HL-60 (cell line): ENCODE results near the gene NRP2.

Experiments used
- DNase-seq, 2 experiments: peaks; one replicate each; pipeline ENCODE4 v3.0.0-alpha.2; 2010 to 2020; ENCODE audit warnings: low read depth in 1 of 2, low spot score in 1 of 2
- H3K27ac ChIP-seq: fragments of 250-450 bp; sonication (Bioruptor Pico); replicated peaks from 2 replicates; pipeline ENCODE4 v1.5.1; 2020; ENCODE audit warnings: mild to moderate bottlenecking, moderate library complexity
- H3K27me3 ChIP-seq: fragments of 250-450 bp; sonication (Bioruptor Pico); 2 replicates; pipeline ENCODE4 v1.5.1; 2021; ENCODE audit warnings: mild to moderate bottlenecking, moderate library complexity; ENCODE audit not compliant: insufficient read depth, poor library complexity, severe bottlenecking
- H3K4me3 ChIP-seq: replicated peaks from 2 replicates; pipeline ENCODE4 v1.5.1; 2011; ENCODE audit warnings: mild to moderate bottlenecking, control low read depth, low read length; ENCODE audit not compliant: insufficient read depth
- GABPA ChIP-seq: IDR thresholded peaks from 2 replicates; pipeline ENCODE4 v1.6.1; 2012; ENCODE audit warnings: low read depth
- POLR2AphosphoS5 ChIP-seq: IDR thresholded peaks from 2 replicates; pipeline ENCODE4 v1.6.1; 2012; ENCODE audit warnings: low read depth
- SPI1 ChIP-seq: IDR thresholded peaks from 2 replicates; pipeline ENCODE4 v1.6.1; 2012; ENCODE audit warnings: low read depth, mild to moderate bottlenecking, borderline replicate concordance
- TF ChIP-seq, protein P1 (sequence below): IDR thresholded peaks from one replicate; pipeline ENCODE4 v1.5.1; 2011; ENCODE audit warnings: low read length, control low read depth, inconsistent platforms; ENCODE audit not compliant: insufficient read depth
- TF ChIP-seq, protein P2 (sequence below): IDR thresholded peaks from 2 replicates; pipeline ENCODE4 v1.6.1; 2012; ENCODE audit warnings: low read depth; ENCODE audit not compliant: insufficient replicate concordance

NRP2 gene

DNA sequence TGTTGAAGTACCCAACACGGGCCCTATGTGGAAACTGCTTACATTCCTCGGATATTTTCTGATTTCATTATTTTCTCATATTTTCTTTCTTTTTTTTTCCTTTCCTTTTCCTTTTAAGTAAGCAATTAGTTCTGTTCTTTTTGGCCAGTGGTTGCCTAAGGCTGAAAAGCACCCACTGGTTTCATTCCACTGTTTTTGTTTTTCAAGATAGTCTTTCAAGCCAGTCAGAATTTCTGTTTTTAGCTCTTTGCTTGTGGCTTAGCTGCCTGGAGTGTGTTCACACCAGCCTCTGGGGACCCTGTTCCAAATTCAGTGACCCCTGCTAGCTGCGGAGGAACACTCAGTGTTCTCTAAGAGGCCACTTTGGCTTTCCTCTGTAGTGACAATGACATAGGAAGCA is 73.6 kb downstream of the NRP2 start:
- Histone ChIP-seq H3K27ac (no peak overlapping the region), H3K4me3 (no peak overlapping the region), H3K27me3 (peaks cover 26% of the 10 kb centered on the region)
- no peak for DNase-seq
- TF ChIP-seq POLR2AphosphoS5 (no peak), GABPA (no peak), SPI1 (no peak)
- TF ChIP-seq, protein P1, sequence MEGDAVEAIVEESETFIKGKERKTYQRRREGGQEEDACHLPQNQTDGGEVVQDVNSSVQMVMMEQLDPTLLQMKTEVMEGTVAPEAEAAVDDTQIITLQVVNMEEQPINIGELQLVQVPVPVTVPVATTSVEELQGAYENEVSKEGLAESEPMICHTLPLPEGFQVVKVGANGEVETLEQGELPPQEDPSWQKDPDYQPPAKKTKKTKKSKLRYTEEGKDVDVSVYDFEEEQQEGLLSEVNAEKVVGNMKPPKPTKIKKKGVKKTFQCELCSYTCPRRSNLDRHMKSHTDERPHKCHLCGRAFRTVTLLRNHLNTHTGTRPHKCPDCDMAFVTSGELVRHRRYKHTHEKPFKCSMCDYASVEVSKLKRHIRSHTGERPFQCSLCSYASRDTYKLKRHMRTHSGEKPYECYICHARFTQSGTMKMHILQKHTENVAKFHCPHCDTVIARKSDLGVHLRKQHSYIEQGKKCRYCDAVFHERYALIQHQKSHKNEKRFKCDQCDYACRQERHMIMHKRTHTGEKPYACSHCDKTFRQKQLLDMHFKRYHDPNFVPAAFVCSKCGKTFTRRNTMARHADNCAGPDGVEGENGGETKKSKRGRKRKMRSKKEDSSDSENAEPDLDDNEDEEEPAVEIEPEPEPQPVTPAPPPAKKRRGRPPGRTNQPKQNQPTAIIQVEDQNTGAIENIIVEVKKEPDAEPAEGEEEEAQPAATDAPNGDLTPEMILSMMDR = no peak
- TF ChIP-seq, protein P2, sequence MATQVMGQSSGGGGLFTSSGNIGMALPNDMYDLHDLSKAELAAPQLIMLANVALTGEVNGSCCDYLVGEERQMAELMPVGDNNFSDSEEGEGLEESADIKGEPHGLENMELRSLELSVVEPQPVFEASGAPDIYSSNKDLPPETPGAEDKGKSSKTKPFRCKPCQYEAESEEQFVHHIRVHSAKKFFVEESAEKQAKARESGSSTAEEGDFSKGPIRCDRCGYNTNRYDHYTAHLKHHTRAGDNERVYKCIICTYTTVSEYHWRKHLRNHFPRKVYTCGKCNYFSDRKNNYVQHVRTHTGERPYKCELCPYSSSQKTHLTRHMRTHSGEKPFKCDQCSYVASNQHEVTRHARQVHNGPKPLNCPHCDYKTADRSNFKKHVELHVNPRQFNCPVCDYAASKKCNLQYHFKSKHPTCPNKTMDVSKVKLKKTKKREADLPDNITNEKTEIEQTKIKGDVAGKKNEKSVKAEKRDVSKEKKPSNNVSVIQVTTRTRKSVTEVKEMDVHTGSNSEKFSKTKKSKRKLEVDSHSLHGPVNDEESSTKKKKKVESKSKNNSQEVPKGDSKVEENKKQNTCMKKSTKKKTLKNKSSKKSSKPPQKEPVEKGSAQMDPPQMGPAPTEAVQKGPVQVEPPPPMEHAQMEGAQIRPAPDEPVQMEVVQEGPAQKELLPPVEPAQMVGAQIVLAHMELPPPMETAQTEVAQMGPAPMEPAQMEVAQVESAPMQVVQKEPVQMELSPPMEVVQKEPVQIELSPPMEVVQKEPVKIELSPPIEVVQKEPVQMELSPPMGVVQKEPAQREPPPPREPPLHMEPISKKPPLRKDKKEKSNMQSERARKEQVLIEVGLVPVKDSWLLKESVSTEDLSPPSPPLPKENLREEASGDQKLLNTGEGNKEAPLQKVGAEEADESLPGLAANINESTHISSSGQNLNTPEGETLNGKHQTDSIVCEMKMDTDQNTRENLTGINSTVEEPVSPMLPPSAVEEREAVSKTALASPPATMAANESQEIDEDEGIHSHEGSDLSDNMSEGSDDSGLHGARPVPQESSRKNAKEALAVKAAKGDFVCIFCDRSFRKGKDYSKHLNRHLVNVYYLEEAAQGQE = no peak

DNA sequence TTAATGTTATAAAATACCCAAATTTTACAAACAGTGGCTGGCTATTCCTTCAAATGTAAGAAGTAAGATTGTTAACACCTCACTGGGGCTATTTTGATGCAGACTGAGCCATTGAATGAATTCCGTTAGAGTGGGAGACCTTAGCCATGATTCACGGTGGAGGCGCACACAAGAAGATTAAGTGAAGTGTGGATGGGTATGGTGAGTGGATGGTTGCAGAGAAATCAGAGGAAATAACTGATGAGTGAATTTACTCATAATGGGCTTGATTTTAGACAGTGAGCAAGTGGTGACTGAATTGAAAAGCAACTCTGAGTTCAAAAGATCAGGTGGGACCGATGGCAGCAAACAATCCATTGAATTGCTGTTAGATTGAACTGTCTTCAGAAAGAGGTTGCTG is 75.0 kb downstream of the NRP2 start:
- peaks cover 19% of the 10 kb centered on the region for H3K27me3 ChIP-seq
- H3K4me3 ChIP-seq = no peak overlapping the region
- H3K27ac ChIP-seq = no peak overlapping the region
- no peak for DNase-seq
- TF ChIP-seq, protein P2 = no peak
- TF ChIP-seq, protein P1 = no peak
- TF ChIP-seq GABPA (no peak), POLR2AphosphoS5 (no peak), SPI1 (no peak)

DNA sequence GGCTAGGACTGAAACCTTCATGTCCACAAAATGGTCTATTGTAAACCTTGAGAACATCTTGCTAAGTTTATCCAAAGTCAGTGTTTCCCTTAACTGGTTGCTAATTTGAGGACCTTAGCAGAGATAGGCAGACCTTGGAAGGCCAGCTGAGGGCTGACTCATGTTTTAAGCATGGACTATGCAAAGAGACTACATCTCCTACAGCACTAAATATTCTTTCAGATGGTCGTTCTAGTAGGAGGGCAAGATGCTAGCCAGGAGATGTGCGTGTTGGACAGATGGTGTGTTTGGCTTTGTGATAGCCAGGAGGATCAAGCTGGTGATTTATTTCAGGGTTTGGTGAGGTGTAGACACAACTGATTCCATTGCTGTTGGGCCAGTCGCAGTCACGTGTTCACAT is 75.8 kb downstream of the NRP2 start:
- TF ChIP-seq SPI1 (no peak), GABPA (no peak), POLR2AphosphoS5 (no peak)
- TF ChIP-seq, protein P2 = no peak
- TF ChIP-seq, protein P1 = no peak
- no peak overlapping the region for H3K27ac ChIP-seq
- no peak overlapping the region for H3K4me3 ChIP-seq
- peaks cover 16% of the 10 kb centered on the region for H3K27me3 ChIP-seq
- DNase-seq = no peak
